ENCODE measurements around the gene UMODL1. TPM values are rescaled to one million over a fixed set of nuclear protein-coding genes. Genes with fewer than 3 reads are reported as not detected.

The UMODL1 gene
- total and polyA plus RNA-seq, 4 donors: 0.10 to 0.28 (median 0.14) TPM; not detected in 1

DNA sequence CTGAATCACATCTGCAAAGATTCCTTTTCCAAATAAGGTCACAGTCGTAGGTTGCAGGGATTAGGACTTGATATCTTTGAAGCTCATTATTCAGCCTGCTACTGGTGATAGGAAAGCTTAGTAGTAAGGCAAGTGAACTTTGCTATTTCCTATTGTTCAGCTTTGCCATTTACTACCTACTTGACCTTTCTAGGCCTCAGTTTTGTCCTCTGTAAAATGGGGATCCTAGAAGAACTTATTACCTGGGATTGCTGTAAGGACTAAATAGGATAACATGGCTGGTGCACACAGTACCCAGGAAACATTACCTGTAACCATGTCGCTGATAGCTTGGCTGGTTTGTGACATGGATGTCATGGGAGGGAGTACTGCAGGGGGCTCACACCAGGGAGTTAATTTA is 24.5 kb downstream of the UMODL1 start:
- peaks cover 0 to 6% (median 4%) of the 10 kb centered on the region in 4 donors for H3K9me3 ChIP-seq (ENCODE audit: control insufficient read depth in 4 of 4, insufficient read depth in 3 of 4, low read length in 3 of 4)
- no peak for DNase-seq
- no peak overlapping the region for H3K27ac ChIP-seq (ENCODE audit: low read depth in 1 of 2, low read length in 1 of 2)
- peaks cover 0 to 19% (median 0%) of the 10 kb centered on the region in 3 donors for H3K27me3 ChIP-seq (ENCODE audit: control insufficient read depth in 3 of 3, insufficient read depth in 3 of 3, low read length in 2 of 3)
- H3K36me3 ChIP-seq (ENCODE audit: control insufficient read depth in 4 of 4, insufficient read depth in 4 of 4, low read length in 4 of 4): no peaks in the 10 kb centered on the region
- no peak for ATAC-seq (ENCODE audit: insufficient read depth, low FRiP score)
- 92 to 96% methylated on average over 2 of the region's 2 CpGs for WGBS, 2 donors
- no peak overlapping the region for H3K4me3 ChIP-seq
- H3K9ac ChIP-seq (ENCODE audit: insufficient read depth in 1 of 2, low read length in 2 of 2): no peak overlapping the region
- peaks cover 0 to 1% (median 0%) of the 10 kb centered on the region in 5 donors for H3K4me1 ChIP-seq (ENCODE audit: control insufficient read depth in 5 of 5, insufficient read depth in 5 of 5, low read length in 5 of 5)
- TF ChIP-seq, protein P1, sequence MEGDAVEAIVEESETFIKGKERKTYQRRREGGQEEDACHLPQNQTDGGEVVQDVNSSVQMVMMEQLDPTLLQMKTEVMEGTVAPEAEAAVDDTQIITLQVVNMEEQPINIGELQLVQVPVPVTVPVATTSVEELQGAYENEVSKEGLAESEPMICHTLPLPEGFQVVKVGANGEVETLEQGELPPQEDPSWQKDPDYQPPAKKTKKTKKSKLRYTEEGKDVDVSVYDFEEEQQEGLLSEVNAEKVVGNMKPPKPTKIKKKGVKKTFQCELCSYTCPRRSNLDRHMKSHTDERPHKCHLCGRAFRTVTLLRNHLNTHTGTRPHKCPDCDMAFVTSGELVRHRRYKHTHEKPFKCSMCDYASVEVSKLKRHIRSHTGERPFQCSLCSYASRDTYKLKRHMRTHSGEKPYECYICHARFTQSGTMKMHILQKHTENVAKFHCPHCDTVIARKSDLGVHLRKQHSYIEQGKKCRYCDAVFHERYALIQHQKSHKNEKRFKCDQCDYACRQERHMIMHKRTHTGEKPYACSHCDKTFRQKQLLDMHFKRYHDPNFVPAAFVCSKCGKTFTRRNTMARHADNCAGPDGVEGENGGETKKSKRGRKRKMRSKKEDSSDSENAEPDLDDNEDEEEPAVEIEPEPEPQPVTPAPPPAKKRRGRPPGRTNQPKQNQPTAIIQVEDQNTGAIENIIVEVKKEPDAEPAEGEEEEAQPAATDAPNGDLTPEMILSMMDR (IDR thresholded peaks at IDR 0.05; ENCODE audit: control extremely low read depth, extremely low read depth): no peak

DNA sequence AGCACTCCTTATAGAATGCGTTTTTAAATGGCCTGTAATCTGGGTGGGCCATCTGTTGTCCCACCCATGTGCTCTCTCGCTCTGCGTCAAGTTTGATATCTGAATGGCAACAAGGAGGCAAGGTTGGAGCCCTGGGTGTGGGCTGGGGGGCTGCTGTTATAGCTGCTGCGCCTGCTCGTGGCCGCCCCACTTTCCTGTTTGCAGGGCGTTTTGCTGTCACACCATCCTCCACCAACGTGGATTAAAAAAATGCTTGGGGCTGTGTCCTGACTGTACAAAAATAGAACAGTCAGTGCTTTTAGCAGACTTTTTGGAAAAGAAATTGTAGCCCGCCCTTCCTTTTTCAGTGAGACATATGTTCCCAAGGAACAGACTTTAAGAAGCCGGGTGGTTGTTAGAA is 25.4 kb downstream of the UMODL1 start:
- H3K9ac ChIP-seq (ENCODE audit: insufficient read depth in 1 of 2, low read length in 2 of 2): no peak overlapping the region
- 58 to 79% methylated on average over 10 of the region's 10 CpGs for WGBS, 2 donors
- H3K27me3 ChIP-seq (ENCODE audit: control insufficient read depth in 3 of 3, insufficient read depth in 3 of 3, low read length in 2 of 3): peaks cover 0 to 11% (median 0%) of the 10 kb centered on the region in 3 donors
- H3K36me3 ChIP-seq (ENCODE audit: control insufficient read depth in 4 of 4, insufficient read depth in 4 of 4, low read length in 4 of 4): no peaks in the 10 kb centered on the region
- no peak overlapping the region for H3K4me3 ChIP-seq
- DNase-seq (no peak), ATAC-seq (ENCODE audit: insufficient read depth, low FRiP score) (no peak)
- TF ChIP-seq, protein P1 (IDR thresholded peaks at IDR 0.05; ENCODE audit: control extremely low read depth, extremely low read depth): no peak
- no peak overlapping the region for H3K27ac ChIP-seq (ENCODE audit: low read depth in 1 of 2, low read length in 1 of 2)
- peaks cover 0 to 1% (median 0%) of the 10 kb centered on the region in 5 donors for H3K4me1 ChIP-seq (ENCODE audit: control insufficient read depth in 5 of 5, insufficient read depth in 5 of 5, low read length in 5 of 5)
- H3K9me3 ChIP-seq (ENCODE audit: control insufficient read depth in 4 of 4, insufficient read depth in 3 of 4, low read length in 3 of 4): peaks cover 0 to 6% (median 4%) of the 10 kb centered on the region in 4 donors

DNA sequence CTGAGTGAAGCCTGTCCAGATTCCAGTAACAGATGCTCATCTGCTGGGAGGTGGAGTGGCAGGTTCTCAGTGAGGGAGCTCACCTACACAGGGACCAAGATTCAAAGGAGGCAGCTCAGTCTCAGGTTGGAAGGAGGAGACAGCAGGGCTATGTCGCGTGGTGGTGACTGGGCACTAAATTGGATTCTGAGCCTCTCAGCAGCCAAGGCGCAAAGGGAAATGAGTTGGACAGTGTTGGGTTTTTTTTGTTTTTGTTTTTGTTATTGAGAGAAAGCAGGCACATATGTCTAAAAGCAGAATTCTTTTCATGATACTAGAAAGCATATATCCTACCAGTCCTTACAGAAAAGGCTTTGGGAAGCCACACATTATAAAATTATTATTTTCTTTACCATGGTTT is 26.2 kb downstream of the UMODL1 start:
- DNase-seq (no peak), ATAC-seq (ENCODE audit: insufficient read depth, low FRiP score) (no peak)
- TF ChIP-seq, protein P1 (IDR thresholded peaks at IDR 0.05; ENCODE audit: control extremely low read depth, extremely low read depth): no peak
- Histone ChIP-seq H3K9ac (ENCODE audit: insufficient read depth in 1 of 2, low read length in 2 of 2) (no peak overlapping the region), H3K27me3 (ENCODE audit: control insufficient read depth in 3 of 3, insufficient read depth in 3 of 3, low read length in 2 of 3) (peaks cover 0 to 4% (median 0%) of the 10 kb centered on the region in 3 donors), H3K27ac (ENCODE audit: low read depth in 1 of 2, low read length in 1 of 2) (no peak overlapping the region), H3K4me3 (no peak overlapping the region), H3K9me3 (ENCODE audit: control insufficient read depth in 4 of 4, insufficient read depth in 3 of 4, low read length in 3 of 4) (peaks cover 0 to 6% (median 4%) of the 10 kb centered on the region in 4 donors), H3K36me3 (ENCODE audit: control insufficient read depth in 4 of 4, insufficient read depth in 4 of 4, low read length in 4 of 4) (no peaks in the 10 kb centered on the region), H3K4me1 (ENCODE audit: control insufficient read depth in 5 of 5, insufficient read depth in 5 of 5, low read length in 5 of 5) (peaks cover 0 to 1% (median 0%) of the 10 kb centered on the region in 5 donors)
- WGBS, 2 donors: 89 to 94% methylated on average over 3 of the region's 3 CpGs

Measured in lung (tissue), 12 donors.